Left lobe of liver (tissue), 2 donors: Measurements from ENCODE around the gene H2AZ1. TPM values are rescaled to one million over a fixed set of nuclear protein-coding genes. Genes with fewer than 3 reads are reported as not detected.
"Not testable (repeated sequence)": the region's sequence is repeated elsewhere in the genome, so short reads cannot be mapped to it uniquely, and the experiment has no call there.

ENCODE experiments used
- ATAC-seq: fragments of 200-7000 bp; cut with Tn5 transposase; one replicate; pipeline ENCODE4 v1.9.1; 2020; ENCODE audit warnings: mild to moderate bottlenecking, moderate library complexity
- DNase-seq: peaks from one replicate; pipeline ENCODE4 v3.0.0-alpha.2; 2020; ENCODE audit warnings: low spot score
- total RNA-seq: library from RNA; stranded (reverse); gene quantifications from one replicate; pipeline ENCODE4 v1.2.1, GENCODE V29; 2021
- donor health status: DM: no; HTN: no; CAD: no; lungs with moderate emphysema.
- donor health status: DM: no; HTN: yes; CAD: no.

Gene H2AZ1
- 35.8 TPM for total RNA-seq

GRCh38 chr4:99949999-99950912 lies at the start of gene H2AZ1:
Gene H2AZ1 (minus strand): TSS chr4:99950275. CDS start chr4:99950170, 105 bp downstream.
- DNase-seq (peak; percentile 99), ATAC-seq (peak; percentile 81)

DNA sequence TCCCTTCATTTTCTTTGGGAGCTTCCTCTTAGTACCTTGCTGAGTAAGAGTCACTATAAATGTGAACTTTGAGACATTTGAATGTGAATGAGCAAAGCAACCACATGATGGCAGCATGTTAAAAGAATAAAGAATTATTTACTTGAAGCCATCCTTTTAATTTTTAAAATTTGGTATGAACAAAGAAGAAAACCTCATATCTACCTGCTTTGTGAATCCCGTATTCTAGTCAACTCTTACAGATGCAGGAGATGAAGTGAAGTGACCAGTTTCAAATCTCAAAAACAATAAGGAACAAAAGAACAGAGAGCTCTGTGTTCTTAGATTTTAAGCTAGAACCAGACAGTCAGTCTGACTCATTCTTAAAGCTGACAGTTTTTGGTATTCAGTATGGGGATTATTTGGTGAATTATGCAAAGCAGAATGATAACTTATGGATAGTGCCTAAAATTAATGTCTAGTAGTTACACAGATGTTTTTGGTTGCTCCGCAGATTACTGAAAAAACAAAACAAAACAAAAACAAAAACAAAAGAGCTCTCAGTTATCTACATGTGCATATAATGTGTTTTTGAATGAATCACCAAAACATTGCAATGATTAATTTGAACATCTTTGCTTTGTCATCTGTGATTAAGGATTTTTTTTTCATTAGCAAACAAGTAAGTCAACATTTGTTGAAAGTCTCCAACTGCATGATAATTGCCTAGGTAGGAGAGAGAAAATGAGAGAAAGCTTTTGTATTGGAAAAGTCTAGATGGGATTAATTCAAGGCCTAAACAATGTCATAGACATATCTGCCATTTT lies 48.2 kb upstream of the H2AZ1 start:
- ATAC-seq (peak; percentile 42), DNase-seq (no peak)

DNA sequence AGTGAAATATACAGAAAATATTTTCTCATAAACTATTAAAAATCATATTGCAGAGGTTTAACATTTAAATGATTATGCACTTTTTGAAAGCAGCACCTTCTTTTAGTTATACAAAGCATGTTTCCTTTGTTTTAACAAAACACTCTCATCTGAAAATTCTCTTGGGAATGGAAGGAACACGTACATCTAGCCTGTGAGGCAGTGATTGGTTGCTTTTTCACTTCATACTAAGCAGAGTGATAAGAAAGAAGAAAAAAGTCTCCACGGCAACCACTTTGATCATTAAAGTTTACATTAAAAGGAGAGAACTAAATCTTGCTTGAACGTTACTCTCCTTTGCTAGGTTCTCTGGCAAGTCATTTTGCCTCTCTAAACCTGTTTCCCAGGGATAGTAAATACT lies 41.7 kb upstream of the H2AZ1 start:
- ATAC-seq, result no peak
- no peak for DNase-seq

DNA sequence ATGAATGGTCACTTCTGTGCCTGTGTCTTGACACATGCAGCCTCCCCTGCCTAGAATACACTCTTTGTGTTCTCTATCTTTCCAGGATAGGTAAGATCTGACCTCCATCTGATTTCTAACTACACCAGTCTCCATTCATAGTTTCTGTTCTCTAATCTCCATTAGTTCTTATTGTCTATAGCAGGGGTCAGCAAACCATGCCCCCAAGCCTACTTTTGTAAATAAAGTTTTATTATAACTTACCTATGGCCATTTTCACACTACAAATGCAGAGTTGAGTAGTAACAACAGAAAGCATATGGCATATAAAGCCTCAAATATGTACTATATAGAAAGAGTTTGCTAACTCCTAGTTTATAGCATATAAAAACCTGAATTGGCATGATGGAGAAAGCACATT lies 37.6 kb upstream of the H2AZ1 start:
- DNase-seq, result no peak
- ATAC-seq, result no peak

DNA sequence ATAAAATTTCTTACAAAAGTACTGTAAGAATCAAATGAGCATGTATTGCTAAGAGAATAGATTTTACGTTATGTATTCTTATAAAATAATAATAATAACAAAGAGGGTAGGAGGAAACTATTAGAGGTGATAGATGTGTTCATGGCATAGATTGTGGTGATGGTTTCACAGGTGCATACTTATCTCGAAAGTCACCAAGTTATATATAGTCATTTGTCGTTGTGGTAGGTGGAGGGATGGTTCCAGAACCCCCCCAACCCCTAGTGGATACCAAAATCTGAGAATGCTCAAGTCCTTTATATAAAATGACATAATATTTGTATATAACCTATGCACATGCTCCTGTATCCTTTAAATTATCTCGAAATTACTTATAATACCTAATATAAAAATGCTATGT lies 36.7 kb upstream of the H2AZ1 start:
- ATAC-seq (no peak), DNase-seq (no peak)

- DNase-seq (no peak), ATAC-seq (no peak)
Measured at GRCh38 chr4:99983289-99983943, 33.3 kb upstream of the H2AZ1 start.

DNA sequence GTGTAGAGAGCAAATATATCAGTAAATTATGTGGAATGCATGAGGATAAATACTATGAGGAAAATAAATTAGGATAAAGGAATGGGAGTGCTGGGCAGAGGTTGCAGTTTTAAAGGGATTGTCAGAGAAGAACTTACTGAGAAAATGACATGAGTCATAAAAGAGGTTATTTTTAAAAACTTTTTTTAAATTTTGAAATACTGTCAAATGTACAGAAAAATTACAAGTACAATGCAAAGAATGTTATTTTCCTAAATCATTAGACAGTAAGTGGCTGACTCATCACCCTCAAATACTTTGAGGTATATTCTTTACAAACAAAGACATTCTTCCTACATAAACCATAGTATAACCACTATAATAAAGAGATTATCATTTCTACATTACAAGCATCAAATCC lies 29.8 kb upstream of the H2AZ1 start:
- DNase-seq (no peak), ATAC-seq (no peak)

GRCh38 chr4:99971453-99972111 lies 21.5 kb upstream of the H2AZ1 start:
- ATAC-seq (no peak), DNase-seq (no peak)

DNA sequence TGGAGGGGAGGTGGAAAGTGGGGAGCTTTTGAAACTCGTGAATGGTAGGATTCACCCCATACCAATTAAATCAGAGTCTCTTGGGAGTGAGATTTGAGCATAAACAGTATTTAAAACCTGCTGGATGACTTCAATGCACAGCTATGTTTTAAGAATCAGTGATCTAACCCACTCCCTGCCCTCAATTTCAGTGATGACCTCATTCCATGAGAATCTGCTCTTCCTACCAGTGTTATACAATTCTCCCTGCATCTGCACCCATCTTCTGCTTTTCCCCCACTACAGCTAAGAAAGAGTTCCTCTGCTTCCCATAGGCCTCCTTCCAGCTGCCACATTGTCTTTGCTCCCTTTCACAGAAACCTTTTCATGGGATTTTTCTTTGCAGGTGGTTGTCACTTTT lies 18.3 kb upstream of the H2AZ1 start:
- ATAC-seq, result no peak
- no peak for DNase-seq

DNA sequence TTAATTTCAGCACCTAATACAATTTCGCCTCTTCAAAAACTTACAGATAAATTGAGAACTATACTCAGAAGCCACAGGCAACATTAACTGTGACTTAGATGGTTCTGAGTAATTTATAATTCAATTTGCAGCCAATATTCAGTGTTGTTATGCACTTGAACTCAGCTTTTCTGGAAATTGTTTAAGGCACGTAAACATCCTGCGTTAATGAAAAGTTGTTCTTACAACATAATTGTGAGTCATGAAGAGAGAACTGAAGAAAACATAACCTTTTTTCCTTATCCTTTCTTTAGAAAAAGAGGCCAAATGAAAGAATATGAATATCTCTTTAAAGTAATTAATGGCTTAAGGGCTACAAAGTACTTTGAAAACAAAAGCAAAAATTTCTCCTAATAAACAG lies 16.6 kb upstream of the H2AZ1 start:
- ATAC-seq (no peak), DNase-seq (no peak)

- ATAC-seq (no peak), DNase-seq (no peak)
Measured at GRCh38 chr4:99965674-99966350, 15.7 kb upstream of the H2AZ1 start.

- ATAC-seq, result no peak
- DNase-seq, result no peak
Measured at GRCh38 chr4:99965173-99965572, 15.1 kb upstream of the H2AZ1 start.

DNA sequence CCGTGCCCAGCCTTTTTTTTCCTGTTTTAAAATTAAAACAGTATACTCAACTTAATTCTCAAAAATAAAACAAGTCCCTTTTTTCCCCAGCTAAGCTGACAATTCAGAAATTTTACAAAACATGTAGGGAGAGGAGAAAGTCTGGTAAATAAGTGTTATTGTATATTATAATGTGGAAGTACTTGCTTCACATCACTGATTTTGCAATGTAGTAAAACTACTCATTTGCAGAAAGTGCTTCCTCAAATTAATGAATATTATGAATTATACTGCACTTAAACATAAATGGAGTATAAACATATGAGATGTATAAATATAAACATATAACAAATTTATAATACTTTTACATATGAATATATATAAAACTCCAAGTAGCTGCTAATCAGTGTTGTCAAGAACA lies 11.6 kb upstream of the H2AZ1 start:
- DNase-seq, result no peak
- ATAC-seq, result no peak

GRCh38 chr4:99960648-99961047 lies 10.6 kb upstream of the H2AZ1 start:
- ATAC-seq (no peak), DNase-seq (no peak)

DNA sequence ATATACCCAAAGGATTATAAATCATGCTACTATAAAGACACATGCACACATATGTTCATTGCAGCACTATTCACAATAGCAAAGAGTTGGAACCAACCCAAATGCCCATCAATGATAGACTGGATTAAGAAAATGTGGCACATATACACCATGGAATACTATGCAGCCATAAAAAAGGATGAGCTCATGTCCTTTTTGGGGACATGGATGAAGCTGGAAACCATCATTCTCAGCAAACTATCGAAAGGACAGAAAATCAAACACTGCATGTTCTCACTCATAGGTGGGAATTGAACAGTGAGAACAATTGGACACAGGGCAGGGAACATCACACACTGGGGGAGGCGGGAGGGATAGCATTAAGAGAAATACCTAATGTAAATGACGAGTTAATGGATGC lies 8.1 kb upstream of the H2AZ1 start:
- not testable (repeated sequence) for ATAC-seq

DNA sequence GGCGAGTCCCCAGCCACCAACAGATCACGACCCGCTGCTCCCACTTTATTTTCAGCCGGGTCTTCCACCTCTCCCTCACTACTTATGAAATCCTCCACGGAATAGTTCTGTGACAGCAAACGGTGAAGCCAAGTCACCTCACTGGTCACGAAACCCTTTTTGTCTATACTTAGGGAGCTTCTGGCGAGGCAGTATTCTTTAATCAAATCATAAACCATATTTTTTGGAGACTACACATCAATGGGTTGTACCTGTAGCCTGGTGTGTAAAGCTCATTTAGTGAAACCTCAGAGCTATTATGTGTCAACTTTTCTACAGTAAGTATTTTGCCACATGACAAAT lies 809 bp upstream of the H2AZ1 start:
- DNase-seq (no peak), ATAC-seq (no peak)

More for the DNA sequence above, 8.1 kb upstream of the H2AZ1 start:
- DNase-seq, result not testable (repeated sequence)

GRCh38 chr4:99949034-99949998 lies 759 bp downstream of the H2AZ1 start:
- ATAC-seq (peak; percentile 51), DNase-seq (peak; percentile 85)

DNA sequence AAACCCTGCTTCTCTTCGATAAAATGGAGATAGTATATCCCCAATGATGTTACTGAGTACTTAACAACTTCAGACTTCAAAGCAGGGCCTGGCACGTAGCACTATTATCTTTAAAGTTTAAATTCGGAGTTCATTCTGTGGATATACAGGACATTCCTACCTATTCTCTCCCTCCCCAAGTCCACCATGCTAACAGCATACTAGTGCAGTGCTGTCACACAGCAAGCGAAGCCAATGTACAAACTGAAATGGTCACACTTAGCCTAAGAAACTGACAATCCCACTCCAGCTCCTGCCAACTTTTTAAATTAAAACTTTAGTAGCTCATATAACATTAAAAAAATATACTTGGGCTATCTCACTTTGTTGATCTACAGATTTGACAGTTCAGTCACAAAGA lies 2.5 kb downstream of the H2AZ1 start:
- DNase-seq (no peak), ATAC-seq (no peak)

DNA sequence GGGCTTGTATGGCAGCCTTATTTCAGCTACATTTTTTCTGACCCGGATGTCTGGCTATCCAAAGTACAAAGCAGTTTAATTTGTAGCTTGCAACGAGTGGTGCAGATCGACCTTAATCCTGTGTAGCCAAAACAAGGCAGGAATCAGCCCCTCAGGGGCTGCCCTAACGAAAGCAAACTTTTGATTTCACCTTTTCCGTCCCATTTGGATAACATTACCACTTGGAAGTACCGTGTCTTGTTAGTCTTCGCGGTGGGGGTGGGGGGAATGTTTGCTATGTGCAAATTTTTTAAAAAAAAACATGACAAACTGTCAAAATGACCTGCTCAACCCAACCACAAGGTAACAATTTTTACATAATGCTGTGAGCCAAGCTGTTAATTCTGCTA lies 2.9 kb downstream of the H2AZ1 start:
- DNase-seq, result no peak
- no peak for ATAC-seq
